Suprapubic skin (tissue), 4 donors: ENCODE results near the gene NFATC2.

Source experiments
- EP300 ChIP-seq: sonication (generic); formaldehyde crosslinking; IDR thresholded peaks from one replicate; pipeline ENCODE4 v1.6.1; 2017; ENCODE audit warnings: antibody characterized with exemption
- POLR2A ChIP-seq, 2 donors: fragments of 450-650 bp; IDR thresholded peaks; one replicate each; pipeline ENCODE4 v1.6.1; 2017; ENCODE audit warnings: antibody characterized with exemption in 2 of 2, mild to moderate bottlenecking in 2 of 2, moderate library complexity in 2 of 2
- POLR2AphosphoS5 ChIP-seq, 3 donors: sonication (generic); formaldehyde crosslinking; IDR thresholded peaks; one replicate each; pipeline ENCODE4 v1.6.1; 2017; ENCODE audit warnings: antibody characterized with exemption in 3 of 3
- TF ChIP-seq, protein P1 (sequence below), 2 donors: fragments of 200-600 bp in 1 of 2; fragments of 450-650 bp in 1 of 2; sonication (generic) in 1 of 2; IDR thresholded peaks; one replicate each; pipeline ENCODE4 v1.5.1; 2016 to 2019; ENCODE audit warnings: antibody characterized with exemption in 2 of 2, mild to moderate bottlenecking in 1 of 2, moderate library complexity in 1 of 2

DNA sequence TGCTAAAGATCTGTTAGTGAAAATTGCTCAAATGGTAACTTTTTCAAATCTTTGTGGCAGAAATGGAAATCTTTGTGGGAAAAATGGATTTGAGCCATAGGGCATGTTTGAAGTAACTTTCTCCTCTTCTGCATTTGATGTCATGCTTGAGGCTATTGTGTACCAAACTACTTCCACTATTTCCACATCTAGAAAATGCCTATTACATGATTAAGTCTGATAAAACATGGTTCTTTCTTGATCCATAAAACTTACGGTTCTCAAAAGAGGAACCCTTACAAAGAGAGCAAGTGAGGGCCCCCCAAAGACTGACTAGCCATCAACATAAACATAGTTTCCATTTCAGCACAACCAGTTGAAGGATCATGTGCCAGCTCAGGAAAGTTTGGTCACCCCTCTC, 150.6 kb downstream of the NFATC2 start:
- TF ChIP-seq, protein P1, sequence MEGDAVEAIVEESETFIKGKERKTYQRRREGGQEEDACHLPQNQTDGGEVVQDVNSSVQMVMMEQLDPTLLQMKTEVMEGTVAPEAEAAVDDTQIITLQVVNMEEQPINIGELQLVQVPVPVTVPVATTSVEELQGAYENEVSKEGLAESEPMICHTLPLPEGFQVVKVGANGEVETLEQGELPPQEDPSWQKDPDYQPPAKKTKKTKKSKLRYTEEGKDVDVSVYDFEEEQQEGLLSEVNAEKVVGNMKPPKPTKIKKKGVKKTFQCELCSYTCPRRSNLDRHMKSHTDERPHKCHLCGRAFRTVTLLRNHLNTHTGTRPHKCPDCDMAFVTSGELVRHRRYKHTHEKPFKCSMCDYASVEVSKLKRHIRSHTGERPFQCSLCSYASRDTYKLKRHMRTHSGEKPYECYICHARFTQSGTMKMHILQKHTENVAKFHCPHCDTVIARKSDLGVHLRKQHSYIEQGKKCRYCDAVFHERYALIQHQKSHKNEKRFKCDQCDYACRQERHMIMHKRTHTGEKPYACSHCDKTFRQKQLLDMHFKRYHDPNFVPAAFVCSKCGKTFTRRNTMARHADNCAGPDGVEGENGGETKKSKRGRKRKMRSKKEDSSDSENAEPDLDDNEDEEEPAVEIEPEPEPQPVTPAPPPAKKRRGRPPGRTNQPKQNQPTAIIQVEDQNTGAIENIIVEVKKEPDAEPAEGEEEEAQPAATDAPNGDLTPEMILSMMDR (IDR thresholded peaks at IDR 0.05), result no peak
- TF ChIP-seq EP300, result no peak
- no peak for TF ChIP-seq POLR2A (IDR thresholded peaks at IDR 0.05)
- no peak for TF ChIP-seq POLR2AphosphoS5 (IDR thresholded peaks at IDR 0.05)
